Peyer's patch (tissue), 4 donors: Measurements from ENCODE around the gene PLXDC1. TPM values are rescaled to one million over a fixed set of nuclear protein-coding genes. Genes with fewer than 3 reads are reported as not detected.
A peak's percentile ranks its signal among the peaks of the same experiment; 100 is the strongest.

Experiments used
- DNase-seq, 3 donors: peaks; one replicate each; pipeline ENCODE4 v3.0.0-alpha.2; 2017 to 2019
- H3K27ac ChIP-seq, 4 donors: fragments of 200-600 bp; sonication (generic); one replicate each; pipeline ENCODE4 v1.5.1; 2016 to 2019
- H3K27me3 ChIP-seq, 2 donors: fragments of 200-600 bp; sonication (generic); one replicate each; pipeline ENCODE4 v1.5.1; 2019
- H3K36me3 ChIP-seq, 3 donors: fragments of 200-600 bp; sonication (generic); one replicate each; pipeline ENCODE4 v1.5.1; 2016 to 2019
- H3K4me1 ChIP-seq, 4 donors: fragments of 200-600 bp; sonication (generic); one replicate each; pipeline ENCODE4 v1.5.1; 2016 to 2019
- H3K4me3 ChIP-seq, 4 donors: fragments of 200-600 bp; sonication (generic); 1 replicate in 3 of 4; 2 replicates in 1 of 4; pipeline ENCODE4 v1.5.1; 2016 to 2019; ENCODE audit warnings: mild to moderate bottlenecking in 1 of 4
- H3K9me3 ChIP-seq, 4 donors: fragments of 200-600 bp; sonication (generic); one replicate each; pipeline ENCODE4 v1.5.1; 2016 to 2019; ENCODE audit warnings: mild to moderate bottlenecking in 1 of 4
- POLR2A ChIP-seq, 2 donors: fragments of 450-650 bp; IDR thresholded peaks; one replicate each; pipeline ENCODE4 v1.5.1; 2017; ENCODE audit warnings: antibody characterized with exemption in 2 of 2, mild to moderate bottlenecking in 2 of 2, moderate library complexity in 2 of 2
- total RNA-seq, 4 donors: library from RNA; depleted of rRNA; stranded (reverse); fragments of >200 nt; gene quantifications; one replicate each; pipeline ENCODE4 v1.1.0, GENCODE V29; 2016
- TF ChIP-seq, protein P1 (sequence below), 6 experiments: fragments of 450-650 bp in 4 of 6; fragments of 200-600 bp in 2 of 6; sonication (generic) in 1 of 6; IDR thresholded peaks; one replicate each; pipeline ENCODE4 v1.5.1; 2017 to 2019; ENCODE audit warnings: antibody characterized with exemption in 6 of 6, mild to moderate bottlenecking in 3 of 6, moderate library complexity in 1 of 6

The PLXDC1 gene
- total RNA-seq, 4 donors from 2014 or later: 14.5 to 34.7 (median 18.2) TPM

DNA sequence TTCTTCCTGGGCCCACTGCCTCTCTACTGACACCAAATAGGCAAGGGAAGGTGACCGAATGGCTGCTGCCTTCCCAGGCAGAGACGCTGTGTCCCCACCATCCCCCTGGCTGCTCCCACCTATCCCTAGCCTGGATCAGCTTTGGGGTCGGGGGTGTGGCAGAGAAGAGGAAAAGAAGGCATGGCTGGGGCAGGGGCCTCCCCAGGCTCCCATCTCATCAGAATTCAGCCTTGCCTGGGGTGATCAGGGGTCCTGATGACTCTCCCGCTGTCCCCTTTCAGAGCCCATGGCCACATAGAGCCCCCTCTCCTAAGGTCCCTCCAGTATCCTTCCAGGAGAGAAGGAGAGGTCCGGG lies 665 bp downstream of the PLXDC1 start:
- Histone ChIP-seq H3K4me3 (peak overlapping the region; percentile 51 to 99 (median 62)), H3K27ac (no peak overlapping the region), H3K27me3 (peaks cover 0 to 4% of the 10 kb centered on the region in 2 donors), H3K36me3 (no peaks in the 10 kb centered on the region), H3K4me1 (peaks cover 0 to 17% (median 11%) of the 10 kb centered on the region in 4 donors), H3K9me3 (no peaks in the 10 kb centered on the region)
- TF ChIP-seq, protein P1, sequence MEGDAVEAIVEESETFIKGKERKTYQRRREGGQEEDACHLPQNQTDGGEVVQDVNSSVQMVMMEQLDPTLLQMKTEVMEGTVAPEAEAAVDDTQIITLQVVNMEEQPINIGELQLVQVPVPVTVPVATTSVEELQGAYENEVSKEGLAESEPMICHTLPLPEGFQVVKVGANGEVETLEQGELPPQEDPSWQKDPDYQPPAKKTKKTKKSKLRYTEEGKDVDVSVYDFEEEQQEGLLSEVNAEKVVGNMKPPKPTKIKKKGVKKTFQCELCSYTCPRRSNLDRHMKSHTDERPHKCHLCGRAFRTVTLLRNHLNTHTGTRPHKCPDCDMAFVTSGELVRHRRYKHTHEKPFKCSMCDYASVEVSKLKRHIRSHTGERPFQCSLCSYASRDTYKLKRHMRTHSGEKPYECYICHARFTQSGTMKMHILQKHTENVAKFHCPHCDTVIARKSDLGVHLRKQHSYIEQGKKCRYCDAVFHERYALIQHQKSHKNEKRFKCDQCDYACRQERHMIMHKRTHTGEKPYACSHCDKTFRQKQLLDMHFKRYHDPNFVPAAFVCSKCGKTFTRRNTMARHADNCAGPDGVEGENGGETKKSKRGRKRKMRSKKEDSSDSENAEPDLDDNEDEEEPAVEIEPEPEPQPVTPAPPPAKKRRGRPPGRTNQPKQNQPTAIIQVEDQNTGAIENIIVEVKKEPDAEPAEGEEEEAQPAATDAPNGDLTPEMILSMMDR (IDR thresholded peaks at IDR 0.05): no peak
- no peak for DNase-seq

DNA sequence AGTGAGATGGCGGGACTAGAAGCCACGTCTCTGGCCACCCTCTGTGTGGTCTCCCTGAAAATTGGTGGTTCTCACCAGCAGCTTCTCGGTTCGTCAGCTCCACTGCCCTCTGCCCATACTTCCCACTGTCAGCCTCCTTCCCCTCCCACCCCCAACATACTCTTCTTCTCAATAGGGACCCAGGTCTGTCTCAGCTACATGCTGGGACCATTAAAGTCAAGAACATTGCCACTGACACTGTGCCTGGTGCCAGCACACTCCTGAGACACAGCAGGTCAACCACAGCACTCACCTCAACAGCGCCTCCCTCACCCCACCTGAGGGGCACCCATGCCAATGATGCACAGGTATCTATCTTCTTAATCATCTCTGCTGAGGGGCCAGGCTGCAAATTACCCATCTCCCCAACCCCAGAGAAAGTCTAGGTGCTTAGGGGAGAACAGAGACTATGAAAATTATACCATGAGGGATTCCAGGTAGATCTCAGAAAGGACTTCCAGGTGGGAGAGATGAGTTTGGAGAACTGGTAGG lies 1.3 kb downstream of the PLXDC1 start:
- no peak for TF ChIP-seq POLR2A (IDR thresholded peaks at IDR 0.05)
- TF ChIP-seq, protein P1 (IDR thresholded peaks at IDR 0.05): no peak
- Histone ChIP-seq H3K4me3 (no peak overlapping the region), H3K4me1 (peaks cover 0 to 17% (median 11%) of the 10 kb centered on the region in 4 donors), H3K27me3 (peaks cover 0 to 4% of the 10 kb centered on the region in 2 donors), H3K9me3 (no peaks in the 10 kb centered on the region), H3K27ac (no peak overlapping the region), H3K36me3 (no peaks in the 10 kb centered on the region)
- no peak for DNase-seq

DNA sequence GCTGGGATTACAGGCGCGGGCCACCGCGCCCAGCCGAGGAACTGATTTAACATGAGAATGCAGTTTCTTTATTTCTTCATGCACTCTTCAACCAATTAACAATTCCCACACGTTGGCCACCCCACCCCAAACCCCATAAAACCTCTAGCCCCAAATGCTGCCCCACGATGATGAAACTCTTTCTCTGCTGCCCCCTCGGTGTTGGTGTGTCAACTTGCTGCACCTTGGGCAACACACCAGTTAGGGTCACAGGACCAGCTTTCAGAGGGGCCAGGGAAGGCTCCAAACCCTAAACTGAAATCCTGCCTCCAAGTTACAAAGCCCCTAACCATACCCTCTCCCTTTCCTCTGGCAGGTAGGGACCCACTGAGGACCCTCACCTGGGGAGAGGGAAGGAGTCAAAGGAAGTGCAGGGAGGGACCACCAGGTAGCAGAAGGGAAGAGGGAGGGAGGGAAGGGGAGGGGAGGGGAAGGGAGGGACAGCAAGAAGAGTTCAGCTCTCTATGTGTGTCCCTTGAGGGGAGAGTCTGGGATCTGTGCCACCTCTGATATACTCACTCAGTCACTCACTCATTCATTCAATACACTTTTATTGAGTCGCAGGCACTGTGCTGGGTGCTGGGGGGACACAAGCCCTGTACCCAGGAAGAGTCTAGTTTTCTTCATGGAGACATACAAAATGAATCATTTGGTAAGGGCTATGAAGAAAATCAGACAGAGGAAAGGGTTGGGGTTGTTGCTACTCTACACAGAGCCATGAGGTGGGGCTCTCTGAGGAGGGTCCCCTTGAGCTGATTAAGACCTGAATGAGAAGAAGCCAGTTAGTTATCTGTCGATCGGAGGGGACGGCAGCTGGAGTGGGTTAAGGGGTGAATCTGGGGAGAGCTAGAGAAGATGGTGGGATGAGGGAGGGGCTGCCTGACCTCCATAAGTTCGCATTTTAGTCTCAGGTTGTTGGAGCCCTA lies 3.9 kb downstream of the PLXDC1 start:
- DNase-seq: no peak
- Histone ChIP-seq H3K27ac (no peak overlapping the region), H3K4me3 (no peak overlapping the region), H3K27me3 (peaks cover 0 to 4% of the 10 kb centered on the region in 2 donors), H3K4me1 (peaks cover 0 to 17% (median 11%) of the 10 kb centered on the region in 4 donors), H3K36me3 (no peaks in the 10 kb centered on the region), H3K9me3 (no peaks in the 10 kb centered on the region)
- TF ChIP-seq, protein P1 (IDR thresholded peaks at IDR 0.05): no peak
- TF ChIP-seq POLR2A (IDR thresholded peaks at IDR 0.05): no peak

DNA sequence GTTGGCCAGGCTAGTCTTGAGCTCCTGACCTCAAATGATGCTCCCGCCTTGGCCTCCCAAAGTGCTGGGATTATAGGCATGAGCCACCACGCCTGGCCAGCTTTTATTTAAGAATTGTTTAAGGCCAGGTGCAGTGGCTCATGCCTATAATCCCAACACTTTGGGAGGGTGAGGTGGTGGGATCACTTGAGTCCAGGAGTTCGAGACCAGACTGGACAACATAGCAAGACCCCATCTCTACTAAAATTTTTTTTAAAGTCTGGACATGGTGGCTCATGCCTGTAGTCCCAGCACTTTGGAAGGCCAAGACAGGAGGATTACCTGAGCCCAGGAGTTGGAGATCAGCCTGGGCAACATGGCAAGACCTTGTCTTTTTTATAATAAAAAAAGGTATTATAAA lies 5.2 kb downstream of the PLXDC1 start:
- H3K27ac ChIP-seq: no peak overlapping the region

DNA sequence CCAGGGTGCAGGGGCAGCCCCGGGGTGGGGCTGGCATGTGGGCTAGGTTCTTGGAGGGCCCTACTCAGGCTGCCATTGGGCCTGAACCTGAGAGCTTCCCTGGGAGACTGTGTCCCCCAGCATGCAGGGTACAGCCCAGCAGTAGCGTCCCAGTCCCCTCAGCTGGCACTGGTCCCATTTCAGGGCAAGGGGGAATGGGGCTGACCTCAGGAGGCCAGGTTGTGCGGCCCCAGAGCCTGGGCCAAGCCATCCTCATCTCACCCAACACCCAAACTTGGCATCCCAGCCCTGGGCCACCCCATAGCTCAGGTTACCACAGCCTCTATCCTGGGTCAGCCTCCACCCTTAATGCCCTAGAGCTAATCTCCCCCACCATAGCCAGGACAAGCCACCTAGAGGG lies 6.3 kb downstream of the PLXDC1 start:
- Histone ChIP-seq H3K27ac (peak overlapping the region in 1 of 4 donors; percentile 12), H3K9me3 (no peaks in the 10 kb centered on the region), H3K4me1 (peaks cover 0 to 4% (median 0%) of the 10 kb centered on the region in 4 donors), H3K4me3 (no peak overlapping the region), H3K27me3 (no peaks in the 10 kb centered on the region), H3K36me3 (no peaks in the 10 kb centered on the region)
- no peak for DNase-seq
- TF ChIP-seq POLR2A (IDR thresholded peaks at IDR 0.05): no peak
- TF ChIP-seq, protein P1 (IDR thresholded peaks at IDR 0.05): no peak

More for the DNA sequence above, 5.2 kb downstream of the PLXDC1 start:
- H3K27me3 ChIP-seq: peaks cover 0 to 3% of the 10 kb centered on the region in 2 donors
- H3K4me3 ChIP-seq: no peak overlapping the region
- H3K4me1 ChIP-seq: peaks cover 0 to 5% (median 3%) of the 10 kb centered on the region in 4 donors
- no peaks in the 10 kb centered on the region for H3K9me3 ChIP-seq
- no peaks in the 10 kb centered on the region for H3K36me3 ChIP-seq
- no peak for TF ChIP-seq POLR2A (IDR thresholded peaks at IDR 0.05)
- TF ChIP-seq, protein P1 (IDR thresholded peaks at IDR 0.05): no peak
- no peak for DNase-seq
